ENCODE data around the gene BICRAL.
"Not testable (repeated sequence)": the region's sequence is repeated elsewhere in the genome, so short reads cannot be mapped to it uniquely, and the experiment has no call there.

The BICRAL gene

DNA sequence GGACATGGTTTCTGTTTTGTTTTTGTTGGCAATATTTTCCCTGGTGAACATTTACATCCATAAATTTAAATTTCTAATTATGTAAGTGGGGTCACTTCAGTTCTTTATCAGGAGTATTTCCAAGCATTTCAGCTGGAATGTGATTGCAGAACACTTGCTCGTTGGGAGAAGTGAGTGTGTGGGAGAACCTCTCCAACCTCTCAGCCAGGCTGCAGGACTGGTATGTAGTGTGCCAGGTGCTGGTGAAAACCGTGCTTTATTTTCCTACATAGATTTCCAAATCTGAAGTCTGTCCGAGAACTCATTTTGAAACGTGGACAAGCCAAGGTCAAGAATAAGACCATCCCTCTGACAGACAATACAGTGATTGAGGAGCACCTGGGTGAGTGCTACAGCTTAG is 103.8 kb downstream of the BICRAL start:
- 94% methylated on average over 4 of the region's 4 CpGs for WGBS
- Histone ChIP-seq H3K9me3 (ENCODE audit: insufficient read depth, low read depth, low read length) (no peaks in the 10 kb centered on the region), H3K4me3 (ENCODE audit: low read length) (no peak overlapping the region), H3K27me3 (ENCODE audit: insufficient read depth, low read length) (no peaks in the 10 kb centered on the region), H3K36me3 (ENCODE audit: insufficient read depth, low read length) (peaks cover 66% of the 10 kb centered on the region), H3K27ac (ENCODE audit: low read depth, low read length) (no peak overlapping the region), H3K9ac (ENCODE audit: low read depth, low read length) (no peak overlapping the region), H3K4me1 (ENCODE audit: insufficient read depth, low read length) (peaks cover 5% of the 10 kb centered on the region; the same call in 1 of the 2 replicates)

DNA sequence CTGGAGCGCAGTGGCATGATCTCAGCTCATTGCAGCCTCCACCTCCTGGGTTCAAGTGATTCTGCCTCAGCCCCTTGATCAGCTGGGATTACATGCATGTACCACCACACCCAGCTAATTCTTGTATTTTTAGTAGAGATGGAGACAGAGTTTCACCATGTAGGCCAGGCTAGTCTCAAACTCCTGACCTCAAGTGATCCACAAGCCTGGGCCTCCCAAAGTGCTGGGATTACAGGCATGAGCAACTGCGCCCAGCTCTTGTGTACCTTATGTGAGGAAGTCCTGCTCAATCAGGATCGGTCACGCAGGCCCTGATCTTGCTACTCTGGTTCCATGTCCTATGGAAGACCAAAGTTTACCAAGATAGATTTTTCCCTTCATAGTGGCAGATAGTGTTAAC is 106.3 kb downstream of the BICRAL start:
- 99% methylated on average over 4 of the region's 4 CpGs for WGBS
- not testable (repeated sequence) for H3K27me3 ChIP-seq (ENCODE audit: insufficient read depth, low read length); H3K9me3 ChIP-seq (ENCODE audit: insufficient read depth, low read depth, low read length); H3K4me1 ChIP-seq (ENCODE audit: insufficient read depth, low read length); H3K27ac ChIP-seq (ENCODE audit: low read depth, low read length); H3K4me3 ChIP-seq (ENCODE audit: low read length); H3K9ac ChIP-seq (ENCODE audit: low read depth, low read length)
- peaks cover 44% of the 10 kb centered on the region for H3K36me3 ChIP-seq (ENCODE audit: insufficient read depth, low read length)

DNA sequence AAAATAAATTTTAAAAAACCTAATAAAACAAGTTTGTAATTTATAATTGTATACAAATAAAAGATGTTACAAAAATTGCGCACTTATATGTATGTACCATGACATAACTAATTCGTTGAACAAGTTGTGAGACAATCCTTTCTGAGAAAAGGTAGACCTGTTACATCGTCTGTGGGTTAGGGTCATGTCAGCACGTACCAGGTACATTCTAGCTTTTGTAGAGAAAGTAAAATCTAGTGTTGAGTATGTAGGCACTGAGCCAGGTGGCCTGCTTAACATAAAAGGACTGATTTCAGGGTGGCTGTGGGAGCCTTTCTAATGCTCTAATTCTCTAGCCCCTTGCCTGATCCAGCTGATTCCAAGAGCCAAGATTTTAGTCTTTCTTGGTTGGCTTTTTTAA is 108.0 kb downstream of the BICRAL start:
- peak overlapping the region; percentile 99 for H3K27ac ChIP-seq (ENCODE audit: low read depth, low read length)
- peaks cover 5% of the 10 kb centered on the region; the same call in 1 of the 2 replicates for H3K4me1 ChIP-seq (ENCODE audit: insufficient read depth, low read length)
- peaks cover 28% of the 10 kb centered on the region for H3K36me3 ChIP-seq (ENCODE audit: insufficient read depth, low read length)
- WGBS, result 65% methylated on average over 4 of the region's 4 CpGs
- H3K4me3 ChIP-seq (ENCODE audit: low read length), result peak overlapping the region; percentile 87
- peak overlapping the region; percentile 98 for H3K9ac ChIP-seq (ENCODE audit: low read depth, low read length)
- H3K9me3 ChIP-seq (ENCODE audit: insufficient read depth, low read depth, low read length), result no peaks in the 10 kb centered on the region
- no peaks in the 10 kb centered on the region for H3K27me3 ChIP-seq (ENCODE audit: insufficient read depth, low read length)

DNA sequence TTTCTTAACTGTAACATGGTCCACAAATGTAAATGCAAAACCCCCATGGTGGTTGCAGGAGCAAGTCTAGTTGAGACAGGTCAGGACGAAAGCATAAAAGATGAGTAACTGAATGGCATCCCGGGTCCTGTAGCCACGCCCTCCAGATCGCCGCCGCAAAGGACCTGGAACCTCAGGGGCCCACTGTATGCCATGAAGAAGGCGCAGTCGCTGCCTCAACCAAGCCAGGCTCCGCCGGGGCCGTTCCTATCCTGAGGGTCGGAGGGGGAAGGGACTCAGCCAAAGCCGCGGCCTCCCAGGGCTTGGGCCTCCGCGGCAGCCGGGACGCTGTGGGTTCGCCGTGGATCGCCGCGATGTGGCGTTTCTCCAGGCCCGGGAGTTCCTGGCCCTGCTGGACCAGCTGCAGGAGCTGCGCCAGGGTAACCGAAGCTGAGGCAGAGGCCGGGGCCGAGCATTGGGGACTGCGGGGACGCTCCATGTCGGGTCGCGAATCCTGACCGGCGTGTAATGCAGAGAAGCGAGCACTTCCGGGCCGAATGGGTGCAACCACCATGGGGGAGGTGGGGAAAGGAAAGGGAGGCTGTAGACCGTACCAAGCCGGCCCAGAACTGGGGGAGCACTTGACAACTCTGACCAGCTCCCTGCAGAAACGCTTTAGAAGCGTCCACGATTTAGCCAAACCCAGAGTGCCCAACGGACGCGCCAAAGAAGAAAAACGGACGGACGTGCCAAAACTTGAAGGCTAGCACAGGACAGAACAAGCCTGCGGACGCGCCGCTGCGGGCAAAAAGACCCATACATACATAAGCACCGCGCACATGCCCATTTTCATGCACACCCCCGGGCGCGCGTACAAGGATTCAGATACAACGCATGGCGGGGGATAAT is 108.7 kb downstream of the BICRAL start:
- Histone ChIP-seq H3K9ac (ENCODE audit: low read depth, low read length) (peak overlapping the region; percentile 98), H3K27me3 (ENCODE audit: insufficient read depth, low read length) (no peaks in the 10 kb centered on the region), H3K4me1 (ENCODE audit: insufficient read depth, low read length) (peaks cover 5% of the 10 kb centered on the region; the same call in 1 of the 2 replicates), H3K36me3 (ENCODE audit: insufficient read depth, low read length) (peaks cover 21% of the 10 kb centered on the region), H3K27ac (ENCODE audit: low read depth, low read length) (peak overlapping the region; percentile 99), H3K9me3 (ENCODE audit: insufficient read depth, low read depth, low read length) (no peaks in the 10 kb centered on the region), H3K4me3 (ENCODE audit: low read length) (peak overlapping the region; percentile 87)
- WGBS, result 10% methylated on average over 63 of the region's 63 CpGs

DNA sequence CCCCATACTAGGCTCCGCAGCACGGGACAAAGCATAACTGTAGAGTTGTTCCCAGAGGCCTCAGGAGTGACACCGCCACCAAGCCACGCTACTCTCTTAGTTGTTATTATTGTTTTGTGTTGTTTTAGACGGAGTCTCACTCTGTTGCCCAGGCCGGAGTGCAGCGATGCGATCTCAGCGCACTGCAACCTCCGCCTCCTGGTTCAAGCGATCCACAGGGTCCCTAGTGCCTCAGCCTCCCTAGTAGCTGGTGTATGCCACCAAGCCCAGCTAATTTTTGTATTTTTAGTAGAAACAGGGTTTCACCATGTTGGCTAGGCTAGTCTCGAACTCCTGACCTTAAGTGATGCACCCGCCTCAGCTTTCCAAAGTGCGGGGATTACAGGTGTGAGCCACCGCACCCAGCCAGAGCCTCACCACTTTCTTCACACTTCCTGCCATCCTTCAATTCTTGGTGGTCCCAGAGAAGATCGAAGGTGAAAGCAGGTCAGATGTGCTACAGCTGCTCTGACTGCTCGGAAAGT is 109.4 kb downstream of the BICRAL start:
- peak overlapping the region; percentile 87 for H3K4me3 ChIP-seq (ENCODE audit: low read length)
- peak overlapping the region; percentile 98 for H3K9ac ChIP-seq (ENCODE audit: low read depth, low read length)
- 82% methylated on average over 17 of the region's 17 CpGs for WGBS
- peak overlapping the region; percentile 99 for H3K27ac ChIP-seq (ENCODE audit: low read depth, low read length)
- peaks cover 5% of the 10 kb centered on the region; the same call in 1 of the 2 replicates for H3K4me1 ChIP-seq (ENCODE audit: insufficient read depth, low read length)
- H3K36me3 ChIP-seq (ENCODE audit: insufficient read depth, low read length), result peaks cover 14% of the 10 kb centered on the region
- no peaks in the 10 kb centered on the region for H3K27me3 ChIP-seq (ENCODE audit: insufficient read depth, low read length)
- no peaks in the 10 kb centered on the region for H3K9me3 ChIP-seq (ENCODE audit: insufficient read depth, low read depth, low read length)

DNA sequence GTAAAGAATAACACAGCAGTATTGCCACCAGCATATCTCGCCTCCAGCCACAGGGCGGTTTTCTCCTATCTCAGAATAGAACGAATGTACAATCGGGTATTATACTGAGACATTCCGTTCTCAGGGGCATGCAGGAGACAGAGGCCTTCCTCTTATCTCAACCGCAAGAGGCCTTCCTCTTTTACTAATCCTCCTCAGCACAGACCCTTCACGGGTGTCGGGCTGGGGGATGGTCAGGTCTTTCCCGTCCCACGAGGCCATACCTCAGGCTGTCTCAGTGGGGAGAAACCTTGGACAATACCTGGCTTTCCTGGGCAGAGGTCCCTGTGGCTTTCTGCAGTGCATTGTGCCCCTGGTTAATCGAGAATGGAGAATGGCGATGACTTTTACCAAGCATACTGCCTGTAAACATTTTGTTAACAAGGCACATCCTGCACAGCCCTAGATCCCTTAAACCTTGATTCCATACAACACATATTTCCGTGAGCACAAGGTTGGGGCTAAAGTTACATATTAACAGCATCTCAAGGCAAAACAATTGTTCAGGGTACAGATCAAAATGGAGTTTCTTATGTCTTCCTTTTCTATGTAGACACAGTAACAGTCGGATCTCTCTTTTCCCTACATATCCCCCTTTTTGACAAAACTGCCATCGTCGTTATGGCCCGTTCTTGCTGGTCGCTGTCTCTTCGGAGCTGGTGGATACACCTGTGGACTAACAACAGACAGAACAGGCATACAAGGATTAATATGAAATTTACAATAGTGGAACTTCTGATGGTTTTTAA is 112.4 kb downstream of the BICRAL start:
- H3K36me3 ChIP-seq (ENCODE audit: insufficient read depth, low read length); H3K9ac ChIP-seq (ENCODE audit: low read depth, low read length); H3K4me3 ChIP-seq (ENCODE audit: low read length); H3K4me1 ChIP-seq (ENCODE audit: insufficient read depth, low read length); H3K27me3 ChIP-seq (ENCODE audit: insufficient read depth, low read length); H3K27ac ChIP-seq (ENCODE audit: low read depth, low read length); H3K9me3 ChIP-seq (ENCODE audit: insufficient read depth, low read depth, low read length): not testable (repeated sequence)
- 84% methylated on average over 19 of the region's 19 CpGs for WGBS

DNA sequence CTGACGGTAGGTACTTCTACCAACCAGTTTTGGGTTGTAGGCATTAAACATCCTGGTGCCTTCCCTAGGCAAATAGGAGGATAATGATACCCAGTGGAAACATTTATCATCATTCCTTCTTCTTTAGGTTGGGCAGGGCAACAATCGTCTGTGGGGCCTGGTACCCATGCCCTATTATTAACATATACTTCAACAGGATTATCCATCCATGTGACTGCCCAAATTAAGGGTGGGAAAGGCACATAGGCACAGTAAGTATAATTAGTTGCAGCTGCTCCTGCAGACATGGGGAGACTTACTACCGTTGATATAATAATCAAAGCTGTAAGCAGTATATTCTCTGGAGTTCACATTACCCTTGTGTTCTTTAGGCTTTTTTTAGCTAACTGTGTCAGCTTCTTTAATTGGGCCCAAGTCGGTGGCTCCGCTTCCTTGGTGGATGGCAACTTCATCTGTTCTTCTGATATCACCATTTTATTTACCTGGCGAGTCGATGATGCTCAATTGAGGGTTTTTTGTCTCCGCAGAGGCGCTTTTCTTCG is 114.4 kb downstream of the BICRAL start:
- H3K9me3 ChIP-seq (ENCODE audit: insufficient read depth, low read depth, low read length), result no peaks in the 10 kb centered on the region

DNA sequence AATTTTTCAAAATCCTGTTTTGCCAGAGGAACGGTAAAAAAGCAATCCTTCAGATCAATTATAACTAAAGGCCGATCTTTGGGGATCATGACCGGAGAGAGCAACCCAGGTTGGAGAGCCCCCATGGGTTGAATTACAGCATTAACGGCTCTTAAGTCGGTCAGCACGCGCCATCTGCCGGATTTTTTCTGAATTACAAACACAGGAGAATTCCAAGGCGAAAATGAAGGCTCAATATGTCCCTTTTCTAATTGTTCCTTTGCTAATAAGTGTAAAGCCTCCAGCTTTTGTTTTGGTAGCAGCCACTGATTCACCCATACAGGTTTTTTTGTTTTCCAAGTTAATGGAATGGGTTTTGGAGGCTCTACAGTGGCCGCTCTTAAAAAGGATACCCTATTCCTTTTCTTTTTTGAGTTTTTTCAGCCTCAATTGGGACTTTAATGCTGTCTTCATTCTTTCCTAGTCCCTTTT is 117.1 kb downstream of the BICRAL start:
- H3K27ac ChIP-seq (ENCODE audit: low read depth, low read length), result no peak overlapping the region
- WGBS, result 14% methylated on average over 10 of the region's 10 CpGs
- H3K27me3 ChIP-seq (ENCODE audit: insufficient read depth, low read length), result no peaks in the 10 kb centered on the region
- peaks cover 11% of the 10 kb centered on the region; the same call in 1 of the 2 replicates for H3K4me1 ChIP-seq (ENCODE audit: insufficient read depth, low read length)
- H3K4me3 ChIP-seq (ENCODE audit: low read length), result no peak overlapping the region
- no peaks in the 10 kb centered on the region for H3K36me3 ChIP-seq (ENCODE audit: insufficient read depth, low read length)
- no peaks in the 10 kb centered on the region for H3K9me3 ChIP-seq (ENCODE audit: insufficient read depth, low read depth, low read length)
- 0 out of 2 replicates have a peak overlapping the region, but pooled peaks have one; percentile 1 for H3K9ac ChIP-seq (ENCODE audit: low read depth, low read length)

More for the DNA sequence above, 114.4 kb downstream of the BICRAL start:
- Histone ChIP-seq H3K36me3 (ENCODE audit: insufficient read depth, low read length) (no peaks in the 10 kb centered on the region), H3K9ac (ENCODE audit: low read depth, low read length) (no peak overlapping the region), H3K27me3 (ENCODE audit: insufficient read depth, low read length) (no peaks in the 10 kb centered on the region), H3K27ac (ENCODE audit: low read depth, low read length) (no peak overlapping the region), H3K4me1 (ENCODE audit: insufficient read depth, low read length) (peaks cover 11% of the 10 kb centered on the region; the same call in 1 of the 2 replicates), H3K4me3 (ENCODE audit: low read length) (no peak overlapping the region)
- WGBS, result 94% methylated on average over 10 of the region's 10 CpGs

DNA sequence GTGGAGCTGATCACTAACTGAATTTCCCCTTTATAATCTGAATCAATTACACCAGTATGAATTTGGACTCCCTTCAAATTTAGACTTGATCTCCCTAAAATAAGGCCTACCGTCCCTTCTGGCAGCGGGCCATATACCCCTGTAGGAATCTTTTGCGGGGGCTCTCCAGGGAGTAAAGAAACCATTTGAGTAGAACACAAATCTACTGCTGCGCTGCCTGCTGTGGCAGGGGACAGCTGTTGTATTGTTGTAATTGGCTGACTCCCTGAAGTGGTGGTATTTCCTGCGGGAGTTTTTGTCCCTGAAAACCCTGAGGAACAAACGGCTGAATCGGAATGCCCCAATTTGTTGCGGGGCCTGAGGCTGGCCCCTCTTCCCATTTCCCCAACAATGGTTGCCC is 118.0 kb downstream of the BICRAL start:
- Histone ChIP-seq H3K9ac (ENCODE audit: low read depth, low read length) (no peak overlapping the region), H3K27ac (ENCODE audit: low read depth, low read length) (peak overlapping the region; percentile 15; the same call in 1 of the 2 replicates), H3K27me3 (ENCODE audit: insufficient read depth, low read length) (no peaks in the 10 kb centered on the region), H3K4me3 (ENCODE audit: low read length) (no peak overlapping the region), H3K36me3 (ENCODE audit: insufficient read depth, low read length) (no peaks in the 10 kb centered on the region), H3K4me1 (ENCODE audit: insufficient read depth, low read length) (peaks cover 11% of the 10 kb centered on the region; the same call in 1 of the 2 replicates), H3K9me3 (ENCODE audit: insufficient read depth, low read depth, low read length) (no peaks in the 10 kb centered on the region)
- 24% methylated on average over 8 of the region's 8 CpGs for WGBS

DNA sequence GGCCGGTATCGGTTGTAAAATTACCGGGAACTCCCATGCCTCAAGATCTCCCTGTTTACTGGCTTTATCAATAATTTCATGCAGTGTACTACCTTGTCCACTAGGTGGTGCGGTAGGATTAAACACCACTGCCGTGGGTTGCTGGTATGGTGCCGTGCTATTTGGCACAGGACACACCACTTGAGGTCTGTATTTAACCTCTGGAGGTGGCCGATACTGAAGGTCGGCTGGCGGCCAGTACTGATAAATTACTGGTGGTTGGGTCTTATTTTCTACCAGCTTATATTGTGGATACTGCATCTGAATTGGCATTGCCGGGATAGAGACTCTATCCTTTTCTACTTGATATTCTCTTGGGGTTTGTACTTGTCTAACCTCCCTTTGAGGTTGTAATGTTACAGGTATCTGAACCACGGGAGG is 119.7 kb downstream of the BICRAL start:
- no peak overlapping the region for H3K4me3 ChIP-seq (ENCODE audit: low read length)
- peaks cover 11% of the 10 kb centered on the region; the same call in 1 of the 2 replicates for H3K4me1 ChIP-seq (ENCODE audit: insufficient read depth, low read length)
- no peaks in the 10 kb centered on the region for H3K27me3 ChIP-seq (ENCODE audit: insufficient read depth, low read length)
- WGBS, result 17% methylated on average over 11 of the region's 11 CpGs
- no peak overlapping the region for H3K27ac ChIP-seq (ENCODE audit: low read depth, low read length)
- no peaks in the 10 kb centered on the region for H3K9me3 ChIP-seq (ENCODE audit: insufficient read depth, low read depth, low read length)
- H3K9ac ChIP-seq (ENCODE audit: low read depth, low read length), result no peak overlapping the region
- no peaks in the 10 kb centered on the region for H3K36me3 ChIP-seq (ENCODE audit: insufficient read depth, low read length)

All from HUES64 (cell line).